Pancreas (tissue), 10 donors: ENCODE data around the gene STKLD1. TPM values are rescaled to one million over a fixed set of nuclear protein-coding genes. Genes with fewer than 3 reads are reported as not detected.

ENCODE experiments used
- ATAC-seq, 4 donors: fragments of 200-7000 bp; cut with Tn5 transposase; one replicate each; pipeline versions ENCODE4 v1.8.0 to v1.9.1; 2020; ENCODE audit warnings: mild to moderate bottlenecking in 4 of 4, moderate library complexity in 4 of 4
- DNase-seq, 6 donors: peaks; one replicate each; pipeline ENCODE4 v3.0.0-alpha.2; 2020
- FAIRE-seq: peaks from 2 replicates; lab custom pipeline; 2012; peaks lifted over from hg19 to GRCh38; lab: Jason Lieb, UNC
- H3K27ac ChIP-seq, 4 donors: fragments of 200-600 bp; sonication (generic); 1 replicate in 3 of 4; 2 replicates in 1 of 4; pipeline versions ENCODE4 v1.5.0 to v1.8.0; 2020
- H3K27me3 ChIP-seq, 4 donors: fragments of 200-600 bp; one replicate each; pipeline ENCODE4 v1.8.0; 2021
- H3K36me3 ChIP-seq, 3 donors: fragments of 200-600 bp; sonication (generic) in 1 of 3; one replicate each; pipeline versions ENCODE4 v1.5.0 to v1.8.0; 2020 to 2021
- H3K4me1 ChIP-seq, 3 donors: fragments of 200-600 bp; one replicate each; pipeline ENCODE4 v1.8.0; 2021
- H3K4me3 ChIP-seq, 4 donors: fragments of 200-600 bp; sonication (generic) in 2 of 4; one replicate each; pipeline versions ENCODE4 v1.5.0 to v1.8.0; 2020 to 2021
- H3K9me3 ChIP-seq, 4 donors: fragments of 200-600 bp; one replicate each; pipeline ENCODE4 v1.8.0; 2021
- CTCF ChIP-seq, 4 donors: fragments of 200-600 bp; sonication (generic) in 3 of 4; IDR thresholded peaks; one replicate each; pipeline versions ENCODE4 v1.5.0 to v1.8.0; 2021; ENCODE audit warnings: antibody characterized with exemption in 4 of 4
- WGBS, 2 donors: extraction: QIAGEN DNeasy Blood & Tissue Kit; methylation state at CpG; one replicate each; pipeline ENCODE4 v1.1.7; 2013; 5-methylcytosine and 5-hydroxymethylcytosine counted together
- intact Hi-C, 3 donors: fragments of 100-400 bp; cut with DNase I; formaldehyde crosslinking; loops; one replicate each; pipeline versions ENCODE4 v1.11.1 to v1.14.2; 2022
- polyA plus RNA-seq, 2 donors: library from polyadenylated mRNA; stranded (reverse); fragments of 200-250 nt; gene quantifications; one replicate each; pipeline ENCODE4 v1.2.3, GENCODE V29; 2013
- total RNA-seq, 6 donors: library from RNA; stranded (reverse); fragmentation: NEBNext Ultra II Directional in 4 of 6; extraction: Animal tissue kit (Norgen Biotek cat#: 25700) in 4 of 6; gene quantifications; one replicate each; pipeline versions ENCODE4 v1.2.1 to v1.2.4, GENCODE V29; 2021 to 2023
- donor health status: healthy with polysubstance abuse.
- donor health status: DM: no; HTN: no; CAD: no; lungs with moderate emphysema.
- donor health status: DM: no; HTN: no; CAD: no.
- donor health status: control.
- donor health status: control.
- donor health status: Bipolar disorder and iron deficiency.
- donor health status: DM: yes; HTN: yes; CAD: no.
- donor health status: DM: no; HTN: no; CAD: no.
- donor health status: DM: no; HTN: no; CAD: no.
- donor health status: DM: yes; HTN: yes; CAD: no.

Gene STKLD1
- total and polyA plus RNA-seq, 8 donors: 0.31 to 3.1 (median 0.76) TPM

- 42 to 49% methylated on average over 20 of the region's 20 CpGs for WGBS, 2 donors
- peak in 1 of 4 donors; percentile 10 for TF ChIP-seq CTCF (IDR thresholded peaks at IDR 0.05)
- Histone ChIP-seq H3K36me3 (peaks cover 3 to 29% (median 17%) of the 10 kb centered on the region in 3 donors), H3K4me1 (peaks cover 7 to 17% (median 17%) of the 10 kb centered on the region in 3 donors), H3K27ac (no peak overlapping the region), H3K27me3 (no peaks in the 10 kb centered on the region), H3K9me3 (no peaks in the 10 kb centered on the region), H3K4me3 (no peak overlapping the region)
- ATAC-seq (peak in 2 of 4 donors; percentile 14 to 22), DNase-seq (peak in 2 of 6 donors; percentile 42 to 62), FAIRE-seq (no peak)
- intact Hi-C loops: loop anchor here in 1 of 3 donors (10.0 kb wide), 1 partner anchor 315 kb away; no protein-coding TSS in a partner anchor
These were observed 16.6 kb upstream of the STKLD1 start for GRCh38 chr9:133359399-133360175.

- WGBS, 2 donors: 74% methylated on average over 21 of the region's 21 CpGs
- peak in 1 of 6 donors; percentile 45 for DNase-seq
- TF ChIP-seq CTCF (IDR thresholded peaks at IDR 0.05): no peak
- Histone ChIP-seq H3K4me1 (peaks cover under 1 to 13% (median 10%) of the 10 kb centered on the region in 3 donors), H3K36me3 (peaks cover 3 to 38% (median 26%) of the 10 kb centered on the region in 3 donors), H3K4me3 (no peak overlapping the region), H3K27me3 (no peaks in the 10 kb centered on the region), H3K27ac (no peak overlapping the region), H3K9me3 (no peaks in the 10 kb centered on the region)
- ATAC-seq: no peak
- no peak for FAIRE-seq
- intact Hi-C loops: no loop called here
These were observed 15.5 kb upstream of the STKLD1 start for GRCh38 chr9:133360400-133361393.

- ATAC-seq (no peak), DNase-seq (peak in 1 of 6 donors; percentile 20), FAIRE-seq (no peak)
- intact Hi-C loops: no loop called here
- no peak for TF ChIP-seq CTCF (IDR thresholded peaks at IDR 0.05)
- Histone ChIP-seq H3K4me1 (peaks cover 0 to 13% (median 9%) of the 10 kb centered on the region in 3 donors), H3K4me3 (no peak overlapping the region), H3K27ac (no peak overlapping the region), H3K27me3 (no peaks in the 10 kb centered on the region), H3K36me3 (peaks cover 3 to 47% (median 35%) of the 10 kb centered on the region in 3 donors), H3K9me3 (no peaks in the 10 kb centered on the region)
- WGBS, 2 donors: 58 to 62% methylated on average over 13 of the region's 13 CpGs
These were observed 14.6 kb upstream of the STKLD1 start for GRCh38 chr9:133361507-133362092.

DNA sequence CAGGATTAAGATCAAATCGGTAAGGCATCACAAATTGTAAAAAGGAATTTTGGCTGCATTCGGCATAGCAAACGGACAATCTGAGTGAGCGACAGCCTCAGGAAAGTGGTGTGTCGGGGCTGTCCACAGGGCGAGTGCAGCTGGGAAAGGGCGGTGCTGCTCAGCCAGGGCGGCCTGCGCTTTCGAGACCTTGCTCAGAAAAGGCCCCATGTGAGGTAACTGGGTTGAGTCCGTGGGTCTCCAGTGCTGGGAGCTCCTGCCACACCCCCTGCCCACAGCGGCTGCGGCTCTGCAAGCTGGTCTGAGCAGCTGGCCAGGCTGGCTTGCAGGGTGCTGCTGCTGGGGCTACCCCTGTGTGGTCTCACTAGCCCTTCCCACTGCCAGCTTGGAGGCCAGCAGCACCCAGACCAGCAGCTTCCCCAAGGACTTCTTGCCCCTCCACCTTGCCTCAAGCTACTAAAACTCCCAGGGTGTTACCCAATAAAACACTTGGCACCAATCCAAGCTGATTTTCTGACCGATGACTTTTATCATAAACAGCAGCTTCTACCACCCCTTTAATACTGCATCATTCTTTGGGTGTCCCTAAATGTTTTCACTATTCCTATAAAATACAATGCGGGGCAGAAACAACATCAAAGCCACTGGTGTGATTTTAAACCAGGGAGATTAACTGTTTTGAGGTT is 13.7 kb upstream of the STKLD1 start:
- ATAC-seq (peak in 1 of 4 donors; percentile 5), FAIRE-seq (no peak), DNase-seq (peak in 2 of 6 donors; percentile 52 to 70)
- Histone ChIP-seq H3K27me3 (no peaks in the 10 kb centered on the region), H3K4me1 (peaks cover 2 to 6% (median 4%) of the 10 kb centered on the region in 3 donors), H3K9me3 (no peaks in the 10 kb centered on the region), H3K4me3 (no peak overlapping the region), H3K27ac (no peak overlapping the region), H3K36me3 (peaks cover 3 to 56% (median 41%) of the 10 kb centered on the region in 3 donors)
- no peak for TF ChIP-seq CTCF (IDR thresholded peaks at IDR 0.05)
- 86 to 90% methylated on average over 15 of the region's 15 CpGs for WGBS, 2 donors
- intact Hi-C loops: no loop called here
